Effector memory CD4-positive, alpha-beta T cell (primary cell): ENCODE measurements around the gene DEK.

ENCODE experiments used
- DNase-seq, 3 donors: peaks; one replicate each; pipeline ENCODE4 v3.0.0-alpha.2; 2020
- H3K27ac ChIP-seq: 2 replicates; pipeline ENCODE4 v1.7.0; 2013; ENCODE audit warnings: mild to moderate bottlenecking, low read length, moderate library complexity; ENCODE audit not compliant: insufficient read depth, poor library complexity, severe bottlenecking
- H3K27me3 ChIP-seq: replicated peaks from 2 replicates; pipeline ENCODE4 v1.7.0; 2013; ENCODE audit warnings: mild to moderate bottlenecking, low read length; ENCODE audit not compliant: insufficient read depth, control insufficient read depth, poor library complexity, severe bottlenecking
- H3K36me3 ChIP-seq: 2 replicates; pipeline ENCODE4 v1.7.0; 2013; ENCODE audit warnings: mild to moderate bottlenecking, low read length, moderate library complexity; ENCODE audit not compliant: control insufficient read depth, insufficient read depth
- H3K4me1 ChIP-seq: 2 replicates; pipeline ENCODE4 v1.7.0; 2013; ENCODE audit warnings: low read length, mild to moderate bottlenecking; ENCODE audit not compliant: control insufficient read depth, insufficient read depth, poor library complexity, severe bottlenecking
- H3K4me3 ChIP-seq: 2 replicates; pipeline ENCODE4 v1.7.0; 2013; ENCODE audit warnings: low read length, low read depth, mild to moderate bottlenecking; ENCODE audit not compliant: insufficient read depth, poor library complexity, severe bottlenecking
- H3K9me3 ChIP-seq: 2 replicates; pipeline ENCODE4 v1.7.0; 2013; ENCODE audit warnings: mild to moderate bottlenecking, low read length, moderate library complexity; ENCODE audit not compliant: control insufficient read depth

DEK gene

GRCh38 chr6:18221288-18221615 is 43.1 kb downstream of the DEK start:
- H3K4me1 ChIP-seq, result no peaks in the 10 kb centered on the region
- peaks cover 18% of the 10 kb centered on the region for H3K36me3 ChIP-seq
- H3K9me3 ChIP-seq, result no peaks in the 10 kb centered on the region
- H3K27ac ChIP-seq, result no peak overlapping the region
- DNase-seq, result no peak
- no peak overlapping the region for H3K4me3 ChIP-seq
- no peaks in the 10 kb centered on the region for H3K27me3 ChIP-seq

- no peak overlapping the region for H3K4me3 ChIP-seq
- H3K9me3 ChIP-seq, result no peaks in the 10 kb centered on the region
- no peak overlapping the region for H3K27ac ChIP-seq
- H3K36me3 ChIP-seq, result peaks cover 16% of the 10 kb centered on the region
- no peak for DNase-seq
- no peaks in the 10 kb centered on the region for H3K4me1 ChIP-seq
- H3K27me3 ChIP-seq, result no peaks in the 10 kb centered on the region
These were observed 44.7 kb downstream of the DEK start for GRCh38 chr6:18219591-18219990.

GRCh38 chr6:18218233-18218632 is 46.1 kb downstream of the DEK start:
- peaks cover 7% of the 10 kb centered on the region for H3K36me3 ChIP-seq
- H3K9me3 ChIP-seq, result no peaks in the 10 kb centered on the region
- no peaks in the 10 kb centered on the region for H3K4me1 ChIP-seq
- H3K27ac ChIP-seq, result no peak overlapping the region
- DNase-seq, result no peak
- no peaks in the 10 kb centered on the region for H3K27me3 ChIP-seq
- no peak overlapping the region for H3K4me3 ChIP-seq

- Histone ChIP-seq H3K36me3 (peaks cover 1% of the 10 kb centered on the region), H3K27me3 (no peaks in the 10 kb centered on the region), H3K9me3 (no peaks in the 10 kb centered on the region), H3K4me1 (no peaks in the 10 kb centered on the region), H3K27ac (no peak overlapping the region), H3K4me3 (no peak overlapping the region)
- DNase-seq, result no peak
These were observed 47.9 kb downstream of the DEK start for GRCh38 chr6:18216411-18216810.

GRCh38 chr6:18215436-18215835 is 48.9 kb downstream of the DEK start:
- Histone ChIP-seq H3K27ac (no peak overlapping the region), H3K9me3 (no peaks in the 10 kb centered on the region), H3K27me3 (no peaks in the 10 kb centered on the region), H3K4me3 (no peak overlapping the region), H3K36me3 (no peaks in the 10 kb centered on the region), H3K4me1 (no peaks in the 10 kb centered on the region)
- DNase-seq, result no peak

GRCh38 chr6:18214003-18214402 is 50.3 kb downstream of the DEK start:
- H3K4me3 ChIP-seq, result no peak overlapping the region

GRCh38 chr6:18213439-18213838 is 50.9 kb downstream of the DEK start:
- H3K36me3 ChIP-seq, result peaks cover 4% of the 10 kb centered on the region
- no peak overlapping the region for H3K4me3 ChIP-seq
- H3K27me3 ChIP-seq, result no peaks in the 10 kb centered on the region
- no peak for DNase-seq
- H3K9me3 ChIP-seq, result no peaks in the 10 kb centered on the region
- no peak overlapping the region for H3K27ac ChIP-seq
- H3K4me1 ChIP-seq, result no peaks in the 10 kb centered on the region

More at GRCh38 chr6:18214003-18214402, 50.3 kb downstream of the DEK start:
- no peaks in the 10 kb centered on the region for H3K27me3 ChIP-seq
- no peak for DNase-seq
- H3K36me3 ChIP-seq, result peaks cover 4% of the 10 kb centered on the region
- no peaks in the 10 kb centered on the region for H3K4me1 ChIP-seq
- H3K27ac ChIP-seq, result no peak overlapping the region
- no peaks in the 10 kb centered on the region for H3K9me3 ChIP-seq

- no peaks in the 10 kb centered on the region for H3K4me1 ChIP-seq
- H3K36me3 ChIP-seq, result peaks cover 4% of the 10 kb centered on the region
- DNase-seq, result no peak
- no peaks in the 10 kb centered on the region for H3K27me3 ChIP-seq
- H3K9me3 ChIP-seq, result no peaks in the 10 kb centered on the region
- H3K27ac ChIP-seq, result no peak overlapping the region
- no peak overlapping the region for H3K4me3 ChIP-seq
These were observed 52.1 kb downstream of the DEK start for GRCh38 chr6:18212231-18212630.

- Histone ChIP-seq H3K36me3 (peaks cover 4% of the 10 kb centered on the region), H3K27me3 (no peaks in the 10 kb centered on the region), H3K4me1 (no peaks in the 10 kb centered on the region), H3K4me3 (no peak overlapping the region), H3K9me3 (no peaks in the 10 kb centered on the region), H3K27ac (no peak overlapping the region)
- no peak for DNase-seq
These were observed 53.0 kb downstream of the DEK start for GRCh38 chr6:18211338-18211737.

GRCh38 chr6:18210707-18211106 is 53.6 kb downstream of the DEK start:
- H3K27me3 ChIP-seq, result no peaks in the 10 kb centered on the region
- H3K4me3 ChIP-seq, result no peak overlapping the region
- no peaks in the 10 kb centered on the region for H3K4me1 ChIP-seq
- H3K9me3 ChIP-seq, result no peaks in the 10 kb centered on the region
- no peak for DNase-seq
- H3K36me3 ChIP-seq, result peaks cover 4% of the 10 kb centered on the region
- no peak overlapping the region for H3K27ac ChIP-seq
